Measurements from ENCODE around the gene TMOD3. TPM values are rescaled to one million over a fixed set of nuclear protein-coding genes. Genes with fewer than 3 reads are reported as not detected.
"Not testable (repeated sequence)": the region's sequence is repeated elsewhere in the genome, so short reads cannot be mapped to it uniquely, and the experiment has no call there.

Gene TMOD3
- total RNA-seq = 10 to 100 TPM; 22.7 to 23.9 TPM
- long read RNA-seq, full-length matches to known transcripts = 16 of 19 reads
- long read RNA-seq, partial matches to known transcripts = 1 of 19 reads
- long read RNA-seq, other reads (novel, unspliced or antisense) = 2 of 19 reads

GRCh38 chr15:51829376-51830275 is at the start of gene TMOD3:
TSS of gene TMOD3 (plus strand) at chr15:51829653. CDS start at chr15:51862885, 33,232 bp downstream.
- DNase-seq = peak; percentile 94
- peak; percentile 98 to 99 for ATAC-seq
- intact Hi-C loops (cut with DNase I) = no loop called here

GRCh38 chr15:51780636-51781035 is 48.8 kb upstream of the TMOD3 start:
- DNase-seq = no peak
- intact Hi-C loops (cut with DNase I) = no loop called here
- no peak for ATAC-seq

GRCh38 chr15:51781506-51781905 is 47.9 kb upstream of the TMOD3 start:
- intact Hi-C loops (cut with DNase I) = no loop called here
- DNase-seq (no peak), ATAC-seq (no peak)

GRCh38 chr15:51782357-51782896 is 47.0 kb upstream of the TMOD3 start:
- intact Hi-C loops (cut with DNase I) = no loop called here
- DNase-seq (no peak), ATAC-seq (no peak)

- intact Hi-C loops (cut with DNase I) = no loop called here
- ATAC-seq (no peak), DNase-seq (no peak)
Observed at GRCh38 chr15:51783967-51784366, 45.5 kb upstream of the TMOD3 start.

- ATAC-seq; DNase-seq; intact Hi-C loops (cut with DNase I): not testable (repeated sequence)
Observed at GRCh38 chr15:51787130-51787529, 42.3 kb upstream of the TMOD3 start.

GRCh38 chr15:51792474-51792873 is 37.0 kb upstream of the TMOD3 start:
- intact Hi-C loops (cut with DNase I); ATAC-seq; DNase-seq: not testable (repeated sequence)

GRCh38 chr15:51793521-51794305 is 35.7 kb upstream of the TMOD3 start:
- intact Hi-C loops (cut with DNase I) = no loop called here
- DNase-seq = peak; percentile 79
- peak in 1 of 2 donors; percentile 71 for ATAC-seq

- ATAC-seq = no peak
- DNase-seq = no peak
- intact Hi-C loops (cut with DNase I) = no loop called here
Observed at GRCh38 chr15:51796847-51797401, 32.5 kb upstream of the TMOD3 start.

- ATAC-seq (no peak), DNase-seq (no peak)
- intact Hi-C loops (cut with DNase I) = no loop called here
Observed at GRCh38 chr15:51798281-51798680, 31.2 kb upstream of the TMOD3 start.

GRCh38 chr15:51799282-51800252 is 29.9 kb upstream of the TMOD3 start:
- no peak for DNase-seq
- ATAC-seq = no peak
- intact Hi-C loops (cut with DNase I) = no loop called here

- intact Hi-C loops (cut with DNase I) = no loop called here
- peak; percentile 55 for DNase-seq
- peak in 1 of 2 donors; percentile 55 for ATAC-seq
Observed at GRCh38 chr15:51801391-51801835, 28.0 kb upstream of the TMOD3 start.

- intact Hi-C loops (cut with DNase I) = no loop called here
- ATAC-seq (no peak), DNase-seq (no peak)
Observed at GRCh38 chr15:51802593-51802992, 26.9 kb upstream of the TMOD3 start.

- intact Hi-C loops (cut with DNase I) = no loop called here
- ATAC-seq (no peak), DNase-seq (no peak)
Observed at GRCh38 chr15:51803965-51804364, 25.5 kb upstream of the TMOD3 start.

- ATAC-seq (no peak), DNase-seq (no peak)
- intact Hi-C loops (cut with DNase I) = no loop called here
Observed at GRCh38 chr15:51806123-51806522, 23.3 kb upstream of the TMOD3 start.

GRCh38 chr15:51809457-51809856 is 20.0 kb upstream of the TMOD3 start:
- intact Hi-C loops (cut with DNase I) = no loop called here
- DNase-seq (no peak), ATAC-seq (no peak)

- DNase-seq = no peak
- intact Hi-C loops (cut with DNase I) = no loop called here
- no peak for ATAC-seq
Observed at GRCh38 chr15:51812598-51812997, 16.9 kb upstream of the TMOD3 start.

GRCh38 chr15:51814606-51815005 is 14.8 kb upstream of the TMOD3 start:
- DNase-seq (no peak), ATAC-seq (no peak)
- intact Hi-C loops (cut with DNase I) = no loop called here

Measured in left cardiac atrium (tissue), 4 donors.